Astrocyte (in vitro differentiated cells and primary cell): ENCODE results near the gene CEACAM19.

Experiments used
- CTCF ChIP-seq: IDR thresholded peaks from 2 replicates; pipeline ENCODE4 v1.5.1; 2011; ENCODE audit warnings: low read depth, mild to moderate bottlenecking, inconsistent platforms, low read length, moderate library complexity; ENCODE audit not compliant: insufficient read depth
- EZH2 ChIP-seq: IDR thresholded peaks from 2 replicates; pipeline ENCODE4 v1.6.1; 2012; ENCODE audit warnings: mild to moderate bottlenecking, low read length, inconsistent platforms; ENCODE audit not compliant: insufficient read depth

GRCh38 chr19:44698492-44699201 is 27.4 kb downstream of the CEACAM19 start, which contains the start of gene CEACAM16:
- no peak for TF ChIP-seq CTCF
- no peak for TF ChIP-seq EZH2
